ENCODE results near the gene EYA2.
"Not testable (repeated sequence)": the region's sequence is repeated elsewhere in the genome, so short reads cannot be mapped to it uniquely, and the experiment has no call there.

EYA2 gene

DNA sequence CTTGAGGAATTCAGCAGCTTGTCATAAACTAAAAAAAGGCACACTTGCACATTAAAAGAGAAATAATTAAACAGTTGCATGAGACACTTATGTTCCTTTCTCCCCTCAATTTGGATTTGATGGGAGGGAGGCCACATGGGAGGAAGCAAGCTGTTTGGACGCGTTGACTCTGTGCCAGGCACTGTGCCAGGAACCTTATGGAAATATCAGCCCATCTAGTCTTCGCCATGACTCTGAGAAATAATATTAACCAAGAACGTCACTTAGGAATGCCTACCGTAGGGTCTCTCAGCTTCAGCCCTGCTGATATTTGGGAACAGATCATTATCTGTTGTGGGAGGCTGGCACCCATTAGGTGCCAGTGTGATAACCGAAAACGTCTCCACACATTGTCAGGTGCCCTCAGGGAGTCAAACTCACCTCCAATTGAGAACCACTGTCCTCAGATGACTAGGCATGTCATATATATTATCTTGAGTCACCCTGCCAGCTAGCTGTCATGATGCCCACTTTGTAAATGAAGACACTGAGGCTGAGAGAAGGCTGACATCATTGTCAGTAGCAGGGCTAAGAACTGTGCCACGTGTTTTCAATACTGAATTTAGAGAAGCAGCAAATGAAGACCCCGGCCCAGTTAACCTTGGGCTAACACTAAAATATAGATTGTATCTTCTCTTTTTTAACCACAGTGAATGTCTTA lies 36.1 kb downstream of the EYA2 start:
- no peak for DNase-seq (ENCODE audit: low read depth, low spot score)

DNA sequence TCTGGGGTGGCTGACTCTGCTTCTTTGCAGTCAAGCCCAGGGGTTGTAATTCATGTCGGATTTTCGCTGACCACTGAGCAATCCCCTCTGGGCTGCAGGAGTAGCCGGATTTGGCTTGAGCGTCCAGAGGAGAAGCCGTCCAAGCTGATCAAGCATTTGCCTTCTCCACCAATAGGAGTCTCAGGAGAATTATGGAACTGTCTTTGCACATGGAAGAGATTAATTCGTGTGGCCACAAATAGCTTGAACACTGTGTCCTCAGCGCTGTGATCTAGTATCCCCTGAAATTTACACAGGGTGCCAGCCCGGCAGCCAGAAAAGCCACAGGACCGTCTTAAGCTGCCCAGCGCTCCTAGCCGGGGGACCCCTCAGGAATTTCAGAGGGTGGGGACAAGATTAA lies 37.1 kb downstream of the EYA2 start:
- no peak for DNase-seq (ENCODE audit: low read depth, low spot score)

GRCh38 chr20:46932439-46932838 lies 37.8 kb downstream of the EYA2 start:
- DNase-seq (ENCODE audit: low read depth, low spot score), result not testable (repeated sequence)

- no peak for DNase-seq (ENCODE audit: low read depth, low spot score)
Observed at GRCh38 chr20:46933150-46933549, 38.5 kb downstream of the EYA2 start.

DNA sequence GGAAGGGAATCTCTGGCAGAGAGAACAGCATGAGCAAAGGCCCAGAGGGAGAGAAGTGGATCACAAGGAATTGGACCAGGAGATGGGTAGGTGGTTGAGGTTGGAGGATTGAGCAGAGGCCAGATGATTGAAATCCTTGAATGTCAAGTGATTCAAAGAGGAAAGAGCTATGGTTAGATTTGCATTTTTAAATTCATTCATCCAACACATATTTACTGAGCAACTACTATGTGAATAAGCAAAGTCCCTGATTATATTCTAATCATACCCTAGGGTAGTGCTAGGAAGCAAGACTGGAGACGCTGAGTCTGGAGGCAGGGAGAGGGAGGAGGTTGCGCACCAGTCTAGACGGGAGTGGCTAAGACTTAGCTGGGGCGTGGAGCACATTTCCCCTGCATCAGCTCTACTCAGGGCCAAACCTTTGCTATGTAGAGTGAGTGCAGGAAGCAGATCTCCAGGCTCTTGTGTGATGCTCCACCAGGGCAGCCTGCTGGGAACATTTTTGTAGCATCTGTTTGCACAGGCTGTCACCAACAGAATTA lies 40.2 kb downstream of the EYA2 start:
- DNase-seq (ENCODE audit: low read depth, low spot score), result no peak

DNA sequence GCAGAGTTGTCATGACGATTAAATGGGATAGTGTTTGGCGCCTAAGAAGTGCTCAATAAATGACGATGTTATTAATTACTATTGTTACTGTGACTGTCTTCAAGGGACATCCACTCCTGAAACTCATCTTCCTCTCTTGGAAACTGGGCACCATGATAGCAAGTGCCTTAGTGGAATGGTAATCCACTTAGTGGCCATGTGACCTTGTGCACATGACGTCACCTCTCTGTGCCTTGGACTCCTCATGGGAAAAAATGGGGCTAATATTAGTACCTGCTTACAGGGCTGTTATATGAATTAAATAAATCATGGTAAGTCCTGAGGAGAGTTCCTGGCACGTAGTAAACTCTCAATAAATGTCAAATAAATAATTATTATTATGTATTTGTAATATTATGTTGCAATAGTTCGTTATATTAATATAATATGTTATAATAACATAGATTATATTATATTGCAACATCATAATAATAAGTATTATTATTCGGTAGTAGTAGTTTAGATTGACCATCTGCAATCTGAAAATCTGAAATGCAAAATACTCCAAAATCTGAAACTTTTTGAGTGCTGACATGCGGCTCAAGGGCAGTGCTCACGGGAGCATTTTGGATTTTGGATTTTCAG lies 40.9 kb downstream of the EYA2 start:
- no peak for DNase-seq (ENCODE audit: low read depth, low spot score)

- DNase-seq (ENCODE audit: low read depth, low spot score), result no peak
Observed at GRCh38 chr20:46936415-46937156, 41.9 kb downstream of the EYA2 start.

DNA sequence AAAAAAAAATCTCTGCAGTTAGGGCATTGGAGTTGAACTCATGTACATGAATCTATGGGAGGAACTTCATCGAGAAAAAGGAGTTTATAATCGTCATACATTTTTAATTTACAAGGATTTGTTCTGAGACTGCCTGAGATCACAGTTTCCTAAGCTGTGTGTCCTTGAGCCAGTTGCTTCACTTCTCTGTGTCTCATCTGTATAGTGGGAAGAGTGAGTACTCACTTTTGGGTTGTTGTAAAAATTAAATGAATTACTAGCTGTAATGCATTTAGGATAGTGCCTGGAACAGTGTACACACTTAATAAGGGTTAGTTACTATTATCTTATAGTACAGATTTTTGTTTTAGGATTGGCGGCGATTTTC lies 42.5 kb downstream of the EYA2 start:
- no peak for DNase-seq (ENCODE audit: low read depth, low spot score)

DNA sequence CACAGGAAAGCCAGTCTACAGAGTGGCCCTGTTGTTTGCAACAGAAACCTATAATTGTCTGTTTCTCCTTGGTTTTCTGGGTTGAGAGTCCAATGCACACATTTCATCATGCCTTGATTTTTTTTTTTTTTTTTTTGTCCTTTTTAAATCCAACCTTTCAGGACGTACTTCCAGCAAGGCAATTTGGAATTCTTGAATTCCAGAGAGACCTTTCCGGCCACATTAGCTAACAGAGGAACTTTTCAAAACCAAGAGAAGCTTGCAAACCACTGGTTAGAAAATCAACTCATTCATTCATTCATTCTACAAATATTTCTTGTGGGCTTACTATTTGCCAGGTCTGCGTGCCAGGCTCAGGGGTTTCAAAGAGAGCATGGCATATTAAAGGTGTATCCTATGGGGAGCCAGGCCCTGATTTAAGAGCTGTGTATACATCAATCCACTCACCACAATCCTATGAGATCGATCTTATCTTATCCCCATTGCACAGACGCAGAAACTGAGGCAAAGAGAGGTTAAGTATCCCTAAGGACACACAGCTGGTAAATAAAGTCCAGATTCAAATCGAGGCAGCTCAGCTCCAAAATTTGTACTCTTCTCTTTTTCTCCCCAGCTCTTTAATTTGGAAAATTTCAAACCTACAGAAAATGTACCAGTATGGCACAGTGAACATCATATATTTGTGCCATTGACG lies 43.0 kb downstream of the EYA2 start:
- no peak for DNase-seq (ENCODE audit: low read depth, low spot score)

DNA sequence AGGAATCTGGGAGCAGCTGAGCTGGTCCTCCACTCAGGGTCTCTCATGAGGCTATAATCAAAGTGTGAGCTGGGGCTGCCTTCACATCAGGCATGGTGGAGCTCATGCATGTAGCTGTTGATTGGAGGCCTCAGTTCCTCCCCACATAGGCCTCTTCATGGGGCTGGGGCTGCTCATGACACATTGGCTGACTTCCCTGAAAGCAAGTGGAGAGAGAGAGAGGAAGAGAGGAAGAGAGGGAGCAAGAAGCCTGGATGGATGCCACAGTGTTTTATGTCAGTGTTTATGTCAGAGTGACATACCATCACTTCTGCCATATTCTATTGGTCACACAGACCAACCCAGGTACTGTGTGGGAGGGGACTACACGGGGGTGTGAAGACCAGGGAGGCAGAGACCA lies 43.8 kb downstream of the EYA2 start:
- no peak for DNase-seq (ENCODE audit: low read depth, low spot score)

- no peak for DNase-seq (ENCODE audit: low read depth, low spot score)
Observed at GRCh38 chr20:46939031-46939965, 44.7 kb downstream of the EYA2 start.

- no peak for DNase-seq (ENCODE audit: low read depth, low spot score)
Observed at GRCh38 chr20:46940616-46941015, 46.0 kb downstream of the EYA2 start.

- DNase-seq (ENCODE audit: low read depth, low spot score), result no peak
Observed at GRCh38 chr20:46941404-46941803, 46.8 kb downstream of the EYA2 start.

DNA sequence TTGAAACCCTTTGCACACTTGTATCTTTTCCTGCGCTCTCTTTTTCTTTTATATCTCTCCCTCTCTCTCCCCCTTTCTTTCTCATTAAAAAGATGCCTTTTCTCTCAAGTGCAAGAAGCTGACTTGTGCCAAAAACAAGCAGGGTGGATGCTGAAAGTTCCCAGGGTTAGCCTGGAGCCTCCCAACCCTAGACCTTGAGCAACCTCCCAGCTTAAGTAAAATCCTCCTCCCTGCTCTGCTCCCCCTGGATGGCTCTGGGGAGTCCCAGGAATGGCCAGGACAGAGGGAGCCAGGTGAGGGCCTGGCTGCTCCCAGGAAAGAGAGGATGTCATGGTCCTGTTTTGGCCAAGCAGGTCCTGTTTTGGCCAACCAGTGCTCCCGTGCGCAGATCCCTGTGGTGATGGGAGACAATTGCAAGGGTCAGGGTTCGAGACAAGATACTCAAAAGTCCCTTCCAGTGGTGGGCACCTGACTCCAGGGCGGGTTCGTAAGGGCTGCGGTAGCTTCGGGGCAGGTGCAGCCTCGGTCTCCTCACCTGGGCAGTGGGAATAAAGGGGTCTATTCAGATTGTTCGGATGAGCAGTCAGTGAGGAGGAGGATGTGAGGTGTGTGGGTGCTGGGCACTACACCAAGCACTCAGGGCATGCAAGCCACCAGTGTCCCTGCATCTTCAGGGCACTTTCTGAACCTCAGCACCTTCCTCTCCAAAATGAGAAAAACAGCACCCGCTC lies 49.4 kb downstream of the EYA2 start:
- DNase-seq (ENCODE audit: low read depth, low spot score), result no peak

GRCh38 chr20:46945465-46945864 lies 50.8 kb downstream of the EYA2 start:
- peak; percentile 52 for DNase-seq (ENCODE audit: low read depth, low spot score)

- peak; percentile 95 for DNase-seq (ENCODE audit: low read depth, low spot score)
Observed at GRCh38 chr20:46946181-46946624, 51.6 kb downstream of the EYA2 start.

DNA sequence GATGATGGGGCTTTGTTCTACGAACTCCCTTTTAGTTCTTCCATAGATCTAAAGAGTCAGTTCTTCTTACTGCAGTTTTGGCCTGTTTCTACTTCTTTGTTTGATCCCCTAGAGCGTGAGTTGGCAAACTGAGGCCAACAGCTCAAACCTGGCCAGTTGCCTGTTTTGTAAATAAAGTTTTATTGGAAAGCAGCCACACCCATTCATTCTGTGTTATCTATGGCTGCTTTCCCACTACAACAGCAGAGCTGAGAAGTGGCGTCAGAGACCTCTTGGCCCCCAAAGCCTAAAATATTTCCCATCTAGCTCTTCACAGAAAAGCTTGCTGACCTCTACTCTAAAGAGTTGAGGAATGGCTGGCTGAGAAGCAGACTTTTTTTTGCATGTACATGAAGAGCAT lies 52.2 kb downstream of the EYA2 start:
- DNase-seq (ENCODE audit: low read depth, low spot score), result peak; percentile 67

GRCh38 chr20:46948081-46948480 lies 53.4 kb downstream of the EYA2 start:
- no peak for DNase-seq (ENCODE audit: low read depth, low spot score)

- no peak for DNase-seq (ENCODE audit: low read depth, low spot score)
Observed at GRCh38 chr20:46951405-46951804, 56.8 kb downstream of the EYA2 start.

- DNase-seq (ENCODE audit: low read depth, low spot score), result no peak
Observed at GRCh38 chr20:46951840-46952497, 57.3 kb downstream of the EYA2 start.
